NK-92 (cell line): ENCODE measurements around the gene BMP7.

ENCODE experiments used
- DNase-seq: peaks from one replicate; lab custom pipeline; 2025; ENCODE audit not compliant: unreplicated experiment; lab: John Stamatoyannopoulos, UW

BMP7 gene

DNA sequence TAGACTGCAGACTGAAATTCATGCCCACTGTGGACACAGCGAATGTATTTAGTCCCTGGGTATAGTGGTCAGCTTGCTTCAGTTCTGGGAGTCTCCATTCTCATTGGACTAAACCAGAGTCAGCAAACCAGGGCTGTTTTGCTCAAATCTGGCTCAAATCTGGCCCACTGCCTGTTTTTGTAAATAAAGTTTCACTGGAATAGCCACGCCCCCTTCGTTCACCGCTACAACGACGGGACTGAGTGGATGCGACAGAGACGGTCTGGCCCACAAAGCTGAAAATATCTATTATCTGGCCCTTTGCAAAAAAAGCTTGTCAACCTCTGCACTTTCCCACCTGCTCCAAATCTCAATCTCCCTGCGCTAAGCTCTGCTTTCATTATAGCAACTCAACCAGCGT is 135.4 kb downstream of the BMP7 start:
- DNase-seq = no peak

DNA sequence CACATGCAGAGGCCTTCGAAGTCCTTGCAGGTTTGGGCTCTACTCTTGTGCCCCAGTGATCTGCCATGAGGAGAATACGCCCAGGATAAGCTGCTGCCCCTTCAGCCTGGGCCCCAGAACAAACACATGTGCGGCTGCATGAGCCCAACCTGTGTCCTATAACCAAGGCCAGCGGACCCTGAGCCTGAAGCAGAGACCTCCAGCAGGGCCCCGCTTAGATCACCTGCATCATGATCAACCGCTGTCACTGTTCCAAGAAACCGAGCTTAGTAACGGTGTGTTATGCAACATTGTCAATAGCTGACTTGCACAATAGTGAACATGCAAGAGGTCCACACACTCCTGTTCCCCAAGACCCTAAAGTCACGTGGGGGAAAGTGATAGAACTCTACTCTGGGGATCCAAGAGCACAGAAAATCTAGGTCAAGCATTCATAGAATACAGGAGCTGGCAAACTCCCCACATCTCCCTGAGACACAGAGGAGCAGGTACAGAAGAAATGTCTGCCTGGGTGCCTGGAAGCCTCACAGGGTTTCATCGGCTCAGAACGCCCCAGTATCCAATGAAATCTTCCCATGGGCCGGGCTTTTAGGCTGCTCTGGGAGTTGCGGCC is 136.2 kb downstream of the BMP7 start:
- DNase-seq = no peak

- no peak for DNase-seq
These were observed 137.1 kb downstream of the BMP7 start for GRCh38 chr20:57129303-57129702.

DNA sequence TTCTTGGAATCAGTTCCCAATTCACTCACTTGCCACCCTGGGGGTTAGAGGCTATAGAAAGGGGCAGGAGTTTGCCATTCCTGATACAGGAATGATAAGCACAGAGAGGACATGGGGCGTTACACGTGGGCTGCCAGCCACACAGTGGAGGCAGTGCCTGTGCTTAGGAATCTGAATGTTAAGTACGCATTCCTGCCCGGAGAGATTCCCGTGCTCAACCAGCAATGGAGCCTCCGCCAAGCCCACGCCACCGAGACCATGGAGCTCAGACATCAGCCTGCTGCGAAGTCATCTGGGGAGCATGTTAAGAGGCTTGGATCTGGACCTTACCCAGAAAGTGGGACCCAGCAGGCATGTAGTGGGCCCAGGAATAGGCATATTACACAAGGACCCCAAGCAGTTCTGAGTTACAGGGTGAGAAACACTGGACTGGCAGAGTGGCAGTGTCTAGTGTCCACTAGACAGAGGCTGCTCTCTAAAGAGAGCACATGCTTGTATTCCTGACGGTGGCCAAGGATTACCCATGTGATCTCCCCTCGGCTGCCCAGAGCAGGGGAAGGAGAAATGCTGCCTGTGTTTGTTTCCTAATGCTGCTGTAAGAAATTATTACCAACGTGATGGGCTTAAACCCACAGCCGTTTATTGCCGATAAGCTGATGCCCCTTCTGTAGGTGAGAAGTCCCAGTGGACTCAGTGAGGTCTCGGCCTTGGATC is 138.2 kb downstream of the BMP7 start:
- no peak for DNase-seq

GRCh38 chr20:57126481-57127092 is 139.9 kb downstream of the BMP7 start:
- no peak for DNase-seq

DNA sequence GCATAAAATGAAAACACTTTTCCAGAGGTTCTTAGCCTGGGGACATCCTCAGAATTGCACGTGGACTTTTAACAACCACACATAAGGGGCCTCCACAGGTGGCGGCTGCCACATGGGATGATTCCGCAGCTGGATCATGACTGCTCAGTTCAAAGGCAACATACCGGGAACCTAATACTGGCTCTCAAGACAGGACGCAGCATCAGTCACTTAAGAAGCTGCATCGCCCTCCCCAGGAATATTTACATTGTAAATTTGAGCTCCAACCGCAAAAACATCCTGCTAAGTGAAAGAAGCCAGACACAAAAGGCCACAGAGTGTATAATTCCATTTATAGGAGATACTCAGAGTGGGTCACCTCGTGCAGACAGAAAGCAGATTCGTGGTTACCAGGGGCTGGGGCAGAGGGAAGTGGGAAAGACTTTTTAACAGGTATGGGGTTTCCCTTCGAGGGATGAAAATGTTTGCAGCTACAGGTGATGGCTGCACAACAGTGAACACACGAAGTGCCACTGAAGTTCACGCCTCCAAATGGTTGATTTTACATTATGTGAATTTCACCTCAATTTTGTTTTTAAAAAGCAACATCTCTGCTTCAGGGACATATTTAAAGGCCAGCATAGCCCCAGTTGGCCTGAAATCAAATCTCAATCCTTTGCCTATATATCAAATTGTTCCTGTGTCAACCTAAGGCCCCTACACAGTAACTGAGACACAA is 141.5 kb downstream of the BMP7 start:
- no peak for DNase-seq

DNA sequence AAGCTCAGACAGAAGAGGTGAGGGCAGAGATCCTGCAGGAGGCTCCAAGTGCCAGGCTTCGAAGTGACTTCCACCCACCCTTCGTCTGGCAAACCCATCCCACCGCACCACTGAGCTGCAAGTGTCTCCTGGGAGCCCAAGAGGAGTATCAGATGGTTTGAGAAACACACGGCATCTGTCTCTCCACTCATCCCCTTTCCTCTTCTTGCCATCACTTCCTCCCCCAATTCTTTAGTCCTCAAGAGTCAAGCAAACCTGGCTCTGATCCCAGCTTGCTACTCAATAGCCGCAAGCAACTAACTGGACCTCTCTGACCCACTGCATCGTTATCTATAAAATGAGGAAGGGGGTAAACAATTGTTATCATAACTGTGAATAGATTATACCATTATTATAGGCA is 142.1 kb downstream of the BMP7 start:
- no peak for DNase-seq

- no peak for DNase-seq
These were observed 142.9 kb downstream of the BMP7 start for GRCh38 chr20:57123504-57123903.

DNA sequence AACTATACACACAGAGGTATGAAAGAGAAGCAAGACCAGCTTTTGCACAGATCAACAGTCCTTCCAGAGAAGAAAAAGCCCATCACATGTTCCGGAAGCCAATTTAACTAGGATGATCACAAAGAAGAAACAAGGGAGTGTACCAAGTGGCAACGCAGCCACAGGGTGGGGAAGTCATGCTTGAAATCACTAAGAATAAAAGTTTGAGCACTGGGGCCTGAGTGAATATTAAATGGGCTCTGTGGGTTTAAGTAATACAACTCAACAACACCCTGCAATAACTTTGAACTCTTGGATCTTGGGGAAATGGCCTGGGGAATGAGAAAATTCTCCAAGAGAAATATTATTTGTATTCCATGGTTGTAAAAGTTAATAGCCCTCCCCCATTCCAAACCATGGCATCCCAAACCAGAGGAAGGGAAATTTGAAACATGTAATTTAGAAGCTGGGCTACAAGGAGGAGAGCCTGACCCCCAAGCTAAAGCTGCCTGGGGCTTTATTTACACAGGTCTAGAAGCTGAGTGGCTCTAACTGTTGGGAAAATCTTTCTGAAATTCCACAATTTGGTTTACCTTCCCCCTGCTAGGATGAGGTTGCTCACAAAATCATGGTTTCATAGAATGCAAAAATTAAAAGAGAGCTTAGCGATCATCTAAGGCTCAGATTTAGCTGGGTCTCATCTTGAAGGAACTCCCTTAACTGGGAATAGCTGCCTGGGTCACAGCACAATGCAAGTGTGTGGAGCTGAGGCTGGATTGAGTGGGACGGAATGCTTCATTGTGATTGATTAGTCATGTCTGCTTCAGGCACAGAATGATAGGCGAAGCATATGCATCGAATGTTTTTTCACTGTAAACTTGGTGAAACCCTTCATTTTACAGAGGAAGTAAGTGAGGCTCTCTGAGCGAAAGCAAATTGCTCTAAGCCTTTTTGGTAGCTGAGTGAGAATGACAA is 143.6 kb downstream of the BMP7 start:
- DNase-seq = no peak

DNA sequence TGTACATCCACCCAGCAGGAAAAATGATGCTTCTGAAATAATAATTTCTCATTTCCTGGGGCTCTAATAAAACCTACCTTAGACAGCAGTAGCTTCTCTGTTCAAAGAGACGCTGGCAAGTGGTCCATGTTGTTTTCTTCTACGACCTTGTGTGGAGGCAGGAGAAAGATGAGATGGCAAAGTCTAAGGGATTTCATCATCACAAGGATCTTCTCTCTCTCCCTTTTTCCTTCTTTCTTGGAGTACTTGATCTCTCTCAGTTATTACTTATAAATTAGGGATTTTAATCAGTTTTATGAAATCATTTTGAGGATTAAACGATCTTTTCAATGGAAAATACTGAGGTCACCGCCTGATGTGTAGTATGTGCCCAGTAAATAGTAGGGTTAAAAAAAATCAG is 147.5 kb downstream of the BMP7 start:
- no peak for DNase-seq
